ENCODE data around the gene CBLN1.

- TF ChIP-seq CTCF (IDR thresholded peaks at IDR 0.05; ENCODE audit: low read depth, low read length, missing input control) (no peak), GABPA (IDR thresholded peaks at IDR 0.05 in 1 of 2, conservative IDR thresholded peaks at IDR 0.05 in 1 of 2) (no peak), REST (IDR thresholded peaks at IDR 0.05) (no peak), MAX (IDR thresholded peaks at IDR 0.05) (no peak), ATF3 (IDR thresholded peaks at IDR 0.05) (no peak), HNF4G (IDR thresholded peaks at IDR 0.05) (no peak), EGR1 (IDR thresholded peaks at IDR 0.05; ENCODE audit: low read depth in 2 of 2) (no peak), JUND (IDR thresholded peaks at IDR 0.05) (no peak), NR2F2 (IDR thresholded peaks at IDR 0.05) (no peak), FOXA1 (IDR thresholded peaks at IDR 0.05) (no peak), ZBTB33 (IDR thresholded peaks at IDR 0.05) (no peak)
Measured at GRCh38 chr16:49284962-49285361, 3.3 kb upstream of the CBLN1 start.

All from liver (tissue), 3 donors.